Stimulated activated CD8-positive, alpha-beta memory T cell treated with anti-CD3 and anti-CD28 coated beads, Interleukin-7, amount 100 ng/mL, for 48 hours (primary cell): Measurements from ENCODE around the gene ANGPT4.

Experiments
- DNase-seq, 2 donors: peaks; one replicate each; pipeline ENCODE4 v3.0.0-alpha.2; 2020; ENCODE audit warnings: low read depth in 1 of 2; ENCODE audit errors: extremely low read depth in 1 of 2

The ANGPT4 gene

GRCh38 chr20:916125-916799, at the start of gene ANGPT4:
ANGPT4 (minus strand) TSS chr20:916334; CDS start chr20:916214, 120 bp downstream.
- DNase-seq = no peak

- no peak for DNase-seq
These were observed 47.7 kb upstream of the ANGPT4 start for GRCh38 chr20:963795-964194.

DNA sequence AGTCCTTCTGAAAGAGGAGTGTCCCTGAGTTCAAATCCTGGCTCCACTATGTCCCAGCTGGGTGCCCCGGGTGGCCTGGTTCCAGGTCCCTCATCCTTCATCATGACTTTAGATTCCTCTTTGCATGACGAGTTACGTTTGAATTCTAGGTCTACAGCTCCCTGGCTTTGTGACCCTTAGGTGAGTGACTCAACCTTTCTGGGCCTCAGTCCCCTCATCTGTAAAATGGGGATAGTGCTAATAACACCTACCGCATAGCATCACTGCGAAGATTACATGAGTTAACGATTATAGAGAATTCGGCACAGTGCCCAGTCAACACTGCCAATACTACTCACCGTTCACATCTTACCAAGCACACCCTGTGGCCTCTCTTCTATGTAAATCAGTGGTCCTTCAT, 46.5 kb upstream of the ANGPT4 start:
- no peak for DNase-seq

GRCh38 chr20:962223-962622, 46.1 kb upstream of the ANGPT4 start:
- no peak for DNase-seq

DNA sequence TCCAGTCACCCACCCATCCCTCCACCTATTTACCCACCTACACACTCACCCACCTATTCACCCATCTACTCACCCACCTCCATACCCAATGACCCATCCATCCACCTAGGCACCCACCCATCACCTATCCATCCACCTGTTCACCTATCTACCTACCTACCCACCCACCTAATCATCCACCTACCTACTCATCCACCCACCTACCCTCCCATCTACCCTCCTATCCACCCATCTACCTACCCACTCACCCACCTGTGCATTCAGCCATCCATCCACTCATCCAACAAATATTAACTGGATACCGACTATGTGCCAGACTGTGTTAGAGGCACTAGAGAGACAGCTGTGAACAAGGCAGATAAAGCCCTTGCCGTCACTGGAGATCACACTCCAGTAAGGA, 45.6 kb upstream of the ANGPT4 start:
- no peak for DNase-seq

DNA sequence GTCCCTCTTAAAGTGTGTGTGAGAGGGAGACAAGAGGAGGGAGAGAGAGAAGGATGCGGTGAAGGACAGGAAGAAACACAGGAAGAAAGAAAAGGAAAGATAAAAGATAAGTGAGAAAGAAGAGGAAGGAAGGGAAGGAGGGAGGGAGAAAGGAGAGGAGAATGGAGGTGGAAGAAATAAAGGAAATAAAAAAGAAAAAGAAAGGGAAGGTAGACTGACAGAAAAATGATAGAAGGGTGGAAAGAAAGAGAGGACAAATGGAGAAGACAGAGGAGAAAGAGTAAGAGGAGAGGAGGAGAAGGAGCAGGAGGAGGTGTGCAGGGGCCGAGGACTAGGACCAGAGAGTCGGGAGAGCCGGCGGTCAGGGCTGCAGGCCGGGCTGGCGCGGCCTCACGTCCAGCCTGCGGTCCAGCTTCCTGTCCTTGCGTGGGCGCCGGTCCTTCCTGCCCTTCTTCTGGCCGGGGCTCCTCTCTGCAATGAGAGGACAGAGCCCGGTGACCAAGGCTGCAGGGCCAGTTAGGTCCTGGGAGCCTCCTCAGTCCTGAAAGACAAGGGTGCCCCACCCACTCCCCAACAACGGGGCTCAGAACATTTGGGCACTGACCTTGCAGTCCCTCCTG, 44.0 kb upstream of the ANGPT4 start:
- no peak for DNase-seq

DNA sequence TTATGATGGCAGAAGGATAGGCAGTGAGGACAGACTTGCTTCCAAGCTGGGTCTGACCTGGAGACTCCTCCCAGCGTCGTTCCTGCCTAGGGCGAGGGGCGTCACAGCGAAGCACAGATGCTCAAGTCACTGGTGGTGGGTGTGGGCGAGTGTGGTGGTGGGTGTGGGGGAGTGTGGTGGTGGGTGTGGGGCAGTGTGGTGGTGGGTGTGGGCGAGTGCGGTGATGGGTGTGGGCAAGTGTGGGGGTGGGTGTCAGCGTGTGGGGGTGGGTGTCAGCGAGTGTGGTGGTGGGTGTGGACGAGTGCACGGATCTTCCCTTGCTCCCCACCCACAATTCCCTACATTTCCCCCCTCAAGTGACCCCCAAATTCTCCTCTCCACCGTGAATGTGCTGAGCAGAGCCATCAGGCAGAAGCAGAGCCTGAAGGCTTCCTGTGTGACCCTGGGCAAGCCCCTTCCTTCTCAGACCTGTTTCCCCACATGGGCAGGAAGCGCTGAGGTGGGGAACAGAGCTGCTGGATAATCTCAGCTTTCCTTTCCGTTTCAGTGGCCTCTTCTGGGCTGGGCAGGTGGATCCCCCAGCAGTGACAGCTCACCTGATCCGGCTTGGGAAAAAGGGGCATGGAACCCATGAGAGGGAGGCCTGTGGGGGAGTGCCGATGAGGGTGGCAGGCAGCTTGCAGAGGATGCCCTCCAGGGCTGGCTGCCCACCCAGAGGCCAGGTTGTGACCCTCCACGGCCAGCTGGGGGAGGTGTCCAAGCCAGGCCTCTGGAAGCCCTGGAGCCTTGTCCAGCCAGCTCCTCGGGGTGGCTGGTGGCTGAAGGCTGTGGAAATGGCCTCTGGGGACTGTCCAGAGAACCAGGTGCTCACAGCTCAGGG, 43.0 kb upstream of the ANGPT4 start:
- no peak for DNase-seq

- DNase-seq = no peak
These were observed 41.4 kb upstream of the ANGPT4 start for GRCh38 chr20:957544-957943.

DNA sequence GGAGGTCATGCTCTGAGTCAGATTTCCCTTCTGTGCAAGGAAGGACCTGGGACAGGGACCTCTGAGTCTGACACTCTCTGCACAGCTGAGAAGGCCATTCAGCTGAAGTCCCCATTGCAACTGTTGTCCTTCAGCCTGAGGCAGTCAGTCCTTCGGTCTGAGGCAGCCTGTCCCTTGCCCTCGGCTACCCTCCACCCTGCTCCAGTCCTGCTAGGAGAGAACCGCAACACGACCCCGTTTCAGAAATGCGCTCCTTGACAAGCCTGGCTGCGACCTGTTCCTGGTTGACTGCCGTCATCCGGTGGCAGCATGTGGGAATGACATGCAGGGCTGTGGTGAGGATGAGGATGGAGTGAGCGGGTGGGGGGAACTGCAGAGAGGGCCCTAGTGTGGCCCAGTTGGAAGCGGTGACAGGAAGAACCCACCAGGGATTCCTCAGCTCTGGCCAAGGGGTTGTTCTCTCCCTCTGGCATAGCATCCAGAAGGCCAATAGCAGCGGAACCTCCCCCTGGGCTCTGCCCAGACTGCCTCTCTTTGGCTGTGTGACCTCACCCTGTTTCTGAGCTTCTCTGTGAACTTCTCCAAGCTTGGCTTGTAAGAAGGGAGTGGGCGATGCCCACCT, 40.3 kb upstream of the ANGPT4 start:
- DNase-seq = peak; percentile 33 to 36

- DNase-seq = no peak
These were observed 39.5 kb upstream of the ANGPT4 start for GRCh38 chr20:955656-956055.

DNA sequence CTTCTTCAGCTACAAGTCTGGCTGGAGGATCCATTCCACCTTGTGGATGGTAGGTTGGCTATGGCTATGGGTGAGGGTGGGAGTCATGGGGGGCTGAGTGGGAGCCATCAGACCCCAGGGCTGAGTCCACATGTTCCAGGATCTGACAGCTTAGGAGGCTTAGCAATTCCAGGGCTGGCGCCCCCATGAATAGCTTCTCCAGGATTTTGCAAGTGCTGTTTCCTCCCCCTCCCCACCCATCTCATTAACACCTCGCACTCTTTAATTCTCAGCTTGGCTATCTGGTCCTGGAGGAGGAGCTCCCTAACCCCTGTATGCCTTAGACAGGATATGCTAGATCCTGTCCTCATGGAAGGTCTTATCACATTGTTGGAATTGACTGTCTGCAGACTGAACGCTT, 39.0 kb upstream of the ANGPT4 start:
- no peak for DNase-seq

GRCh38 chr20:953742-954141, 37.6 kb upstream of the ANGPT4 start:
- no peak for DNase-seq

GRCh38 chr20:952196-952795, 36.2 kb upstream of the ANGPT4 start:
- no peak for DNase-seq

DNA sequence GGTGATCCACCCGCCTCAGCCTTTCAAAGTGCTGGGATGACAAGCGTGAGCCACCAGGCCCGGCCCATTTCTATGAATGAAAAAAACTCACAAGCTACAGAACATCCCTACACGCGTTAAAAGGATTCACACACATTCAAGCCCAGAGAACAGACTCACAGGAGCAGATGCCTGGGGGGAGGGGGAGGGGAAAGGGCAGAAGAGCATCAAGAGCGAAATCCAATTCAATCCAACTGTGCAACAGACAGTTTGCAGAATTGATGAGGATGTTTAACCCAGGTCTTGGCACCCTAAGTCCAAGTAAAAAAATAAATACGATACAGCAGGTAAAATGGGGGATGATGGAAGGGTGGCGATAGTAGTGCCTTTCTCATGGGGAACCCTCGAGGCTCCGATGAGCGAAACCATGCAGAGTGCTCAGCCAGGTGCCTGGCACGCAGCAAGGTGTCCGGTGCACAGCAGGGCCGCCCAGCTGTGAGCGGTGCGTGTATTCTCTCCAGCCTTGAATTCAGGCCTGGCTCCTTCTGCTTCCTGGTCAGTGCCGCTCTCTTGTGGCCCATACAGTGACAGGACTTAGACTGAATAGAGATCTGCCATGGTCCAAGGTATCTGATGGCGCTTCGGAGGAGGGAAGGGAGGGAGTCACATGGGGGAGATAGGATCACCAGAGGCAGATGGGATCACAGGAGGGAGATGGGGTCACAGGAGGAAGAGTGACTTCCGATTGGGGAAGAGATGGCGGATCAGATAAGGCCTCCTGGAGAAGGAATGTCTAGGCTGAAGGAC, 35.4 kb upstream of the ANGPT4 start:
- no peak for DNase-seq

- DNase-seq = no peak
These were observed 33.6 kb upstream of the ANGPT4 start for GRCh38 chr20:949717-950116.

GRCh38 chr20:946826-947225, 30.7 kb upstream of the ANGPT4 start:
- no peak for DNase-seq

DNA sequence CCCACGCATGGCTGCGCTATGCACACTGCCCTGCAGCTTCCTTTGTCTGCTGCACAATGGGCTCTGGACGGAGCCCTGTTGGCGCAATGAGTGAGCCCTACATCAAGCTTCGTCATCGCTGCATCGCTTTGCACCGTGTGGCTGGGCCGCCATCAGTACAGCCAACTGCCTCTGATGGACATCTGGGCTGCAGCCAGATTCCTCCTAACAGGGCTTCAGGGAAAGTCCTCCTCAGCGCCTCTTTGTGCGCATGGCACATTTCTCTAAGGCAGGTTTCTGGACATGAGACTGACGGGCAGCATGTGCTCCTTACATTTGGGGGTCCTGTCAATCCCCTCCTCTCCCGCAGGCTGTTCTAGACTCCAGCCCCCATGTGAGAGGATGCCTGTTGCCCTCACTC, 29.7 kb upstream of the ANGPT4 start:
- no peak for DNase-seq

DNA sequence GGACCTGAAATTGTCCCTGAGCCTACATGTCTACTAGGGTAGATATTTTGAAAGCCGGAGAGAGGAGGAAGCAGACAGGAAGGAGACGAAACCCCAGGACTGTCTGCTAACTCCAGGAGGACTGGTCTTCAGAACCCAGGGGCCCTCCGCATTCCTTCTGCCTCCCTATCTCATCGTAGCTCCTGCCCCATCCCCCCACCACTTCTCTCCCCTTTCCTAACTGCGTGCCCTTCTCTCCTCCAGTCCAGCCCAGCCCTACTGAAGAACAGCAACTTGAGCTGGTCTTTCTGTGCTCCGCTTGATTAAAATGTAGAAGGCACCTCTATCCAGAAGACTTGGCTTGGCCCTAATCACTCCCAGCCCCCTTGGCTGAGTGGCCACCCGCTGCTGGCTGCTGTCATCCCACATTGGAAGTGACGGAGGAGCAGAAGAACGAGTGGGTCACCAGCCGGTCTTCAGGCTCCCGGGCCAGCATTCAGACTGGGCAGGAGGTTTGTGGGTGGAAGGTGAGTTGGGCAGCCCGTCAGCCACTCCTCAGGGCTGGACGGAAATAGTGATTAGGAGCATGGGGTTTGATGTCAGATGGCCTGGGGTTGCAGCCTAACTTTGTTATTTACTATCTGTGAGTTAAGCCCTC, 28.8 kb upstream of the ANGPT4 start:
- no peak for DNase-seq

- DNase-seq = no peak
These were observed 28.0 kb upstream of the ANGPT4 start for GRCh38 chr20:944148-944547.

DNA sequence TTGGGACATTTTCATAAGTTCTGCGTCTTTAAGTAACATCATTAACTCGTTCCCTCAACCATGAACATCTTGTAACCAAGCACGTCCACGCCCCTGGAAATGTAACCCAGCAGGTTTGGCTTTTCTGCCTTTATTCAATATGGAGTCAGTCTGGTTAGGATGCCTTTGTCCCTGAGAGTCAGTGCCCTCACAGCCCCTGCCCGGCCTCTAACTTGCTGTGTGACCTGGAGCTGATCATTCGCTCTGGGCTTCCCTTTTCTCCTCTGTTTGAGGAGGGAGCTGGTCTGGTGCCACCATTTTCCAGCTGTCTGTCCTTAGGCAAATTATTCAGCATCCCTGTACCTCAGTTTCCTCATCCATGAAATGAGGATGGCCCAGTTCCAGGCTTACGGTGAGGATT, 26.5 kb upstream of the ANGPT4 start:
- no peak for DNase-seq
